Stimulated activated naive CD4-positive, alpha-beta T cell (primary cell): Measurements from ENCODE around the gene SOWAHD.
"Not testable (repeated sequence)": the region's sequence is repeated elsewhere in the genome, so short reads cannot be mapped to it uniquely, and the experiment has no call there.

Experiments
- DNase-seq, 6 experiments: peaks; one replicate each; lab custom pipeline; 2025; lab: John Stamatoyannopoulos, UW

Gene SOWAHD

GRCh38 chrX:119757979-119758730, at the start of gene SOWAHD:
Gene SOWAHD, plus strand, starts transcription at chrX:119758588. Its CDS starts 80 bp downstream, at chrX:119758668.
- DNase-seq, result peak in 5 of 6 experiments; percentile 3 to 48 (median 34)

- DNase-seq, result no peak
Observed at GRCh38 chrX:119708936-119709335, 49.5 kb upstream of the SOWAHD start.

DNA sequence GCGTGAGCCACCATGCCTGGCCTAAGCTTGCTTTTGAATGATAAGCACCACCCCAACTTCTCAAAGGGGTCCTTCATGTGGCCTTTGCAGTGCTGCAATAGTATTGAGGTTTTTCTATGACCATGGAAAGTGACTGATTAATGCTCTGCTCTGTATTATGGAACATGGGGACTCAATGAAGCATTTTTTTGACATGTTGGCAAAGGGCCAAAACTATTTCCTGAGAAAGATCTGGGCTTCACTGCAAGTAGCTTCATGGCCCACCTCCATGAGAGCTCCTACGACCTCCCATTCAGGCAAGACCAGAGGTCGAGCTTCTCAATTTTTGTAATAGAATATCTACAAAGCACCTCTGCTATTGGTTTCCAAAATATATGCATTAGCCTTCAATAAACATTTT, 48.8 kb upstream of the SOWAHD start:
- no peak for DNase-seq

- DNase-seq, result no peak
Observed at GRCh38 chrX:119721487-119721886, 36.9 kb upstream of the SOWAHD start.

- DNase-seq, result no peak
Observed at GRCh38 chrX:119721926-119722325, 36.5 kb upstream of the SOWAHD start.

GRCh38 chrX:119726900-119727555, 31.4 kb upstream of the SOWAHD start:
- peak in 3 of 6 experiments; percentile 15 to 46 (median 31) for DNase-seq

- no peak for DNase-seq
Observed at GRCh38 chrX:119728487-119728886, 29.9 kb upstream of the SOWAHD start.

DNA sequence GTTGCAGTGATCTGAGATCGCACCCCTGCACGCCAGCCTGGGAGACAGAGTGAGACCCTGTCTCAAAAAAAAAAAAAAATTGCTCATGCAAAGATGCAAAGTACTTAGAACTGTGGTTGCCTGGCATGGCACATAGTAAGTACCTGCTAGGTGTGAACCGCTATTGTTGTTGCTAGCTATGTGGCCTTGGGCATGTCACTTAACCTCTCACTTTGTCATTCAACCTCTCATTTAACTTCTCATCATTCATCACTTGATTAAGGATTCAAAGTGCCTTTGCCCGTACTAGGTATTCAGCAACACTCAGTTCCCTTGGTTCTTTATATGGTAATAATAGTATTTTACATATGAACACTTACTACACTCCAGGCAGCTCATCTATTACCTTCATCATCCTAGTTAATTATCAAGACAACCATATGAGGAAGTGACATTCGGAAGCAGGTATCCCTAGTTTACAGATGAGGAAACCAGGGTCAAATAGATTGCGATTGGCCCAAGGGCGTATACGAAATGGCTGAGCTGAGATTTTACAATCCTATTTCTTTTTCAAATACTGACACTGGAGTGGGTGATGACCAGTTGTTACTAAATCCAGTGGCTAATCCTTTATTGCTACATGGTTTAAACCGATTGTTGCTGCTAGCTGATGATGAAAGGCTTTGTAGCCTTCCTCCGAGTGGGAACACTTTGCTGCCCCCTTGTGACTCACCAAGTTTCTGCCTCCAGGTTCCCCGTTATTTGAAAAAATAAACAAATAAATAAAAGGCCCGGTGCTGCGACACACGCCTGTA, 28.8 kb upstream of the SOWAHD start:
- peak; percentile 31 to 80 (median 52) for DNase-seq

- DNase-seq, result no peak
Observed at GRCh38 chrX:119734897-119735339, 23.5 kb upstream of the SOWAHD start.

DNA sequence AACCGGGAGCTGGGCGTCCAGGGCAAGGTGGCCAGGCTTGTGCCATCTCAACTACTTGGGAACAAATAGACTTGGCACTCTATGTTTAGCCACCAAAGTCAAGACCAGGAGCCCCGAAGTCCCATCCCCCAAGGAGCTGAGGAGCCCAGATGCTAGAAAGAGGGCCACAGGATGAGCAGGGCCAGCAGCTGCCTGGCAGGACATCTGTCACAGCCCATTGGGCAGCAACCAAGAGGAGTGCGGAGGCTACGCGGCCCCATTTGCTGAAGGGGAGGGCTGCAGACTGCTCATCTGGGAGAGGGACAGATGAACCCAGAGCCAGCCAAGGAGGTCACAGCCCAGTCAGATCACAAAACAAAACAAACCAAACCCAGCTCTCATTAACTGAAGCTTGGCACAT, 22.9 kb upstream of the SOWAHD start:
- DNase-seq, result no peak

- no peak for DNase-seq
Observed at GRCh38 chrX:119736206-119736764, 22.1 kb upstream of the SOWAHD start.

GRCh38 chrX:119738742-119739141, 19.6 kb upstream of the SOWAHD start:
- DNase-seq, result no peak

DNA sequence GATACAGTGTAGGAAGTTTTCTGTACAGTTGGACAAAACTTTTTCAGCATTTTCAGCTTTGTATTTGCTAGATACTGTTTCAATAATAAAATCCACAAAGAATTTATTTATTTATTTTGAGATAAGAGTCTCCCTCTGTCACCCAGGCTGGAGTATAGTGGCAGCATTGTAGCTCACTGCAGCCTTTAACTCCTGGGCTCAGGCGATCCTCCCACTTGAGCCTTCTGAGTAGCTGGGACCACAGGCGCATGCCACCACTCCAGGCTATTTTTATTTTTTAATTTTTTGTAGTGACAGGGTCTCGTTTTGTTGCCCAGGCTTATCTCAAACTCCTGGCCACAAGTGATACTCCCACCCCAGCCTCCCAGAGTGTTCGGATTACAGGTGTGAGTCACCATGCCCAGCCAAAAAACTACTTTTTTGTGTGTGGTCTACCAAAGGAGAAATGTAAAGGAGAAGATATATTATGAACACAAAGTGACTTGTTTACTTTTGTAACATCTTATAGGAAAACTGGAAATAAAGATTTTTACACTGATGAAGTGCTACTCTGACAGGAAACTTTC, 13.0 kb upstream of the SOWAHD start:
- no peak for DNase-seq

- not testable (repeated sequence) for DNase-seq
Observed at GRCh38 chrX:119750131-119750530, 8.3 kb upstream of the SOWAHD start.

DNA sequence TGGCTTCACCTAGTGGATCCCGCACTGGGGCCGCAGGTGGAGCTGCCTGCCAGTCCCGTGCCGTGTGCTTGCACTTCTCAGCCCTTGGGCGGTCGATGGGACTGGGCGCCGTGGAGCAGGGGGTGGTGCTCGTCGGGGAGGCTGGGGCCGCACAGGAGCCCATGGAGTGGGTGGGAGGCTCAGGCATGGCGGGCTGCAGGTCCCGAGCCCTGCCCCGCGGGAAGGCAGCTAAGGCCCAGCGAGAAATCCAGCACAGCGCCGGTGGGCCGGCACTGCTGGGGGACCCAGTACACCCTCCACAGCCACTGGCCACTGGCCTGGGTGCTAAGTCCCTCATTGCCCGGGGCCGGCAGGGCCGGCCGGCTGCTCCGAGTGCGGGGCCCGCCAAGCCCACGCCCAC, 7.6 kb upstream of the SOWAHD start:
- DNase-seq, result not testable (repeated sequence)

GRCh38 chrX:119753001-119753400, 5.4 kb upstream of the SOWAHD start:
- DNase-seq, result no peak

DNA sequence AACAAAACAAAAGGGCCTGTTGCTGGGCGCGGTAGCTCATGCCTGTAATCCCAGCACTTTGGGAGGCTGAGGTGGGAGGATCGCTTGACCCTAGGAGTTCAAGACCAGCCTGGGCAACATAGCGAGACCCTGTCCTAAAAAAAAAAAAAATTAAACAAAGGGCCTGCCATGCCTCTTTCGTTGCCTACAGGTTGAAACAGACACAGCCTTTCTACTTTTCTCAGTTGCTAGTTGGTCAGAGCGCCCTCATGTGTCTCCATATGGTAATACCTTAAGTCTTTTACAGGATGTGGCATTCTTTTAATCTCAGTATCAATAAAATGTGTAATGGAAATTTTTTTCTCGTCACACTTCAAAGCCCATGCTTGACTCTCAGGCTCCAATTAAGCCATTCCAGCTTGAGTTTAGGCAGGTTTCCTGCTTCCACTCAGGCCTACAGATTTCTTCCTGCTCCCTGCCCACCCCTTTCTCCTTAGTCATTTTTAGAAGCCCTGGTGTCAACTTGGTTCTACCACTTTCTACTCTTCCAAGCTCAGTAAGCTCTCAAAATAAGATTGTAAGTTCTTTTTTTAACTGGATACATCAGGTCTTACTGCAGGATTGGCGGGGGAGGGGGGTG, 4.6 kb upstream of the SOWAHD start:
- DNase-seq, result peak; percentile 20 to 87 (median 61)

GRCh38 chrX:119755981-119756533, 2.3 kb upstream of the SOWAHD start:
- DNase-seq, result peak; percentile 6 to 74 (median 44)

DNA sequence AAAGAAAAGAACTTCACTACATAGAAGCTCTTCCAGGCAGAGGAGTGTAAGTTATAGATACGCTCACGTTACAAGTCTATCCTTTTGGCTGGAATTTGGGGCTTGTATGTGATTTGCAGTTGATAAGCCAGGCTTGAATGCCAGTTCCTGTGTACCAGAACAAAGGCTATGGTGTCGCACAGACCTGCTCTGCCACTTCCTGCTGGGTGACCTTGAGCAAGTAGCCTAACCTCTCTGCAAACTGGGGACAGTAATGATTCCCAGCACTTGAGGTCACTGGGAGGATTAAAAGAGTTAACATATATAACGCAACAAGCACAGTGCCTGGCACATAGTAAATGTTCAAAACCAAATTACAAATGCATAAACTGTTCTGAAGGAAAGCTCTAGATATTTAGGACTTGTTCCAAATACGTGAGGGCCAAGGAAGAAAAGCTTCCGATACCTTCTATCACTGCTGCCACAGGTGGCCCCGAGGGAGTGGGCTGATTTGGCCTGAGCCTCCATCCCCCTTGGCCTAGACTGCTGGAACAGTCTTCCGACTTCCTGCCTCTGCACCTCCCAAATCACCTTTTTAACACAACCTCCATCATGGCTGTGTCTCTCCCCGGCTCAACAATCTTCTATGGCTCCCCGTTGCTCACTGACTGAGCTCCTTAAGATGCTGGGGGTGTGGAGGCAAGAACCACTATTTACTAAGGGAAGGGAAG, 1.3 kb upstream of the SOWAHD start:
- peak in 2 of 6 experiments; percentile 1 to 14 for DNase-seq

GRCh38 chrX:119757646-119757978, 776 bp upstream of the SOWAHD start:
- no peak for DNase-seq
